Smooth muscle cell of the brain vasculature (primary cell): Measurements from ENCODE around the gene DTNA.
"Not testable (repeated sequence)": the region's sequence is repeated elsewhere in the genome, so short reads cannot be mapped to it uniquely, and the experiment has no call there.

Experiments
- DNase-seq: peaks from one replicate; pipeline ENCODE4 v3.0.0-alpha.2; 2012; ENCODE audit warnings: low read depth, low spot score

The DTNA gene

DNA sequence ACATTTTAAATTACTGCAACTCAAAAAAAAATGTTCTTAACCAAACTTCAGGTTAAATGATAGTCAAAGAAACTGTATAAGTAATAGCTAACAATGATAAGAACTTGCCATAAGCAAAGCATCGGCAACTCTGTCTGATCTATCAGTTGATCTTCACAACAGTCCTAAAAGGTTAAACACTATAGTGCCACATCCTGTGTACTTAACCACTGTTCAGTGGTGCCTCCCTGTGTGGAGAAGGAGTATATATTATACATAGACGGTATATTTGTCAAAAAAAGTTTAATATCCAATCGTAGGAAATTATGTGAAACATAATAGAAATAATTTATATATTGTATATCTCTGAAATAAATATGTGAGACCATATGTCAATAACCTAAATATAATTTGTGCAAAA, 13.0 kb downstream of the DTNA start:
- no peak for DNase-seq

GRCh38 chr18:34725737-34726136, 15.6 kb downstream of the DTNA start:
- DNase-seq: not testable (repeated sequence)

DNA sequence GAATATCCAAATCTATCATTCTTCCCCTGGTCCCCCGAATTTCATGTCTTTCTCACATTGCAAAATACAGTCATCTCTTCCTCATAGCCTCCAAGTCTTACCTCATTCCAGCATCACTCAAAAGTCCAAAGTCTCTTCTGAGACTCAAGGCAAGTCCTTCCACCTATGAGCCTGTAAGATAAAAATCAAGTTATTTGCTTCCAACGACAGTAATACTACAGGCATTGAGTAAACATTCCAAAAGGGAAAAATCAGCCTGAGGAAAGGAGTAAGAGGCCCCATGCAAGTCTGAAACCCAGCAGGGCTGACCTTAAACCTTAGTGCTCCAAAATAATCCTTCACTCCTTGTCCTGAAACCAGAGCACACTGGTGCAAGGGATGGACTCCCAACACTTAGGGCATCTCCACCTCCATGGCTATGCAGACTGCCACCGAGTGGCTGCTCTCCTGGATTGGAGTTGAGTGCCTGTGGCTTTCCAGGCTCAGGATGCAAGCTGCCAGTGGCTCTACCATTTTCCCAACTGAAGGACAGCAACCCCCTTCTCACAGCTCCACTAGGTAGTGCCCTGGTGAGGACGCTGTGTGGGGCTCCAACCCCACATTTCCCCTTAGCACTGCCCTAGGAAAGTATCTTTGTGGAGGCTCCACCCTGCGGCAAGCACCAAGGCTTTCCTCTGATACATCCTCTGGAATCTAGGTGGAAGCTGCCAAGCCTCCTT, 16.3 kb downstream of the DTNA start:
- no peak for DNase-seq

- no peak for DNase-seq
These were observed 19.2 kb downstream of the DTNA start for GRCh38 chr18:34729264-34729663.

GRCh38 chr18:34729740-34730355, 19.8 kb downstream of the DTNA start:
- DNase-seq: no peak

- DNase-seq: no peak
These were observed 20.7 kb downstream of the DTNA start for GRCh38 chr18:34730774-34731173.

- DNase-seq: no peak
These were observed 24.0 kb downstream of the DTNA start for GRCh38 chr18:34734056-34734455.

DNA sequence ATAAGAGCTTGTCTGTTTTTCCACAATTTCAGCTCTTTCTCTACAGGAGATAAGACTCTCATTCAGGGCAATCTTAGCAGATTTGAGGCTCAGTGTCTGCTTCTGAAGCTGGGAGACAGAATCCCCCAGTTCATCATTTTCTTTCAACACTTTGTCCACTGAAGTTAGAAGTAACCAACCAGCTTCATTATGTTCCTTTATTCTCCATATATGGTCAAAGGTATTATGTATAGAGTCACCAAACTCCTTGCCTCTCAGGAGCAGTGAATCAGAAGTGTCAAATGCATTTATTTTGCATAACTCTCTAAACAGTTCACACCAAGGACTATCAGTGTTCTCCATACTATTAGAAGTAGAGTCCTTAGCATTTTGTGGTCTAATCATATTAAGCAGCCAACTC, 24.4 kb downstream of the DTNA start:
- DNase-seq: not testable (repeated sequence)

GRCh38 chr18:34738175-34738894, 28.2 kb downstream of the DTNA start:
- no peak for DNase-seq

- no peak for DNase-seq
These were observed 30.0 kb downstream of the DTNA start for GRCh38 chr18:34740101-34740500.

DNA sequence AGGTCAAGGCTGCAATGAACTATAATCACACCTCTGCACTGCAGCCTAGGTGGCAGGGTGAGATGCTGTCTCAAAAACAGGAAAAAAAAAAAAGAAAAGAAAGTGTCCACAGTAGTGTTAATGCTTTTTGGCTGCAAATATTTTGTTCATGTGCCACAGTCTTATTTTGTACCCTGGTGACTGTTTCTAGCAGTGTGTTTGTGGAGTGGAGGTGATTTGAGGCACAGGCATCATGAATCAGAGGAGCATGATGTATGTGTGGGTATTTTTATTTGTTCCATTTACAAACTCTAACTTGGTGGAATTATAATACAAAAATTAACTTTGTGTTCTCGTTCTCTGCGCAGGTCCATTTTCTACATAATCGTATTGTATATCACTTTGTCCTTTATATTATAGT, 30.6 kb downstream of the DTNA start:
- no peak for DNase-seq

DNA sequence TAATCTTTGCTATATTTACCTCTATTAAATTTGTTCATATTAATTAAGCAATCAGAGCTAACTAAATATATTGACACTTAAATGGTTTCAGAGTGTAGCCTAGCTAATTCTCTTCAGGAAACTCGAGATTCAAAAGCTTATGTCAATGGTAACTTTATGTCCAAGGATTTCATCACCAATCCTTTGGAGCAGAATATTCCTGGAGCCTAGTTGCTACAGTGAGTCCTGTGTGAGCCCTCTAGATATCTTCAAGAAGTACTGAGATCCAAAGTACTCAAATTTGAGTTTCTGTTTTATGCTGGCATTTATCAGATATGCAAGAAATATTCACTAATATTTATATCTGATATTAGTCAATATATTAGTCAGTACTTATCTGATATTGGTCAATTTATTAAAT, 31.3 kb downstream of the DTNA start:
- no peak for DNase-seq

- DNase-seq: no peak
These were observed 32.8 kb downstream of the DTNA start for GRCh38 chr18:34742891-34743341.

DNA sequence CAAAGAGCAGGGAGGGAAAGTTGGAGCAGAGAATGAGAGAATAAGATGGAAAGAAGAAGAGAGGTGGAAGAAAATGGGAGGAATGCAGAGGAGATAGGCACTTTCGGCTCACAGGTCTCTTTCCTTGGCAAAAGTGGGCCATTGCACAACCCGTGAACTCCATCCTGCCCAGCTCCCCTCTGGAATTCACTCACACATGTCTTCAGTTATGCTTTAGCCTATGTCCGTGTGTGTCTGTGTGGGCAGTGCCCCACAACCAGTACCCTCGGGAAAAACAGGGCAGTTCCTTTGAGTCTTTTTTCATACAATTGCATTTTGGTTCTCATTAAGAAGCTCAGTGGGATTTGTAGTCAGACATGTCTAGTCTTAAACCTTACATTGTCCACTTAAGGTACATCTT, 34.5 kb downstream of the DTNA start:
- DNase-seq: no peak

DNA sequence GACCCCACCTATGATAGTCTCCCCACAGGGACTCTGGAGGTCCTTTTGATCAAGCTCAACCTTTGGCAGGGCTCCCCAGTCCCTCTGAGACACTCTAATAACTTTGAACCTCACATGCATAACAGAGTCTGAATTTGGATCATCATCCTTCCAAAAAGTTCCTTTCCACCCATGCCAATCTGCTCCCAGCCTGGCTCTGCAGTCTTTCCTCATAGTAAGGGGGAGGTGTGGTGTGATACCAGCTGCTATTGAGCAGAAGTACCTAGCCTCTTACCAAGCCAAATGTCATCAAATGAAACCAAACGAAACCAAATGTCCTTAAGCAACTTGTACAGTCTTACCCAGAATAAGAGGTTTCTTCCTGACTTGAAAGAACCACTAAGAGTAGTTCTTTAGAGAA, 36.5 kb downstream of the DTNA start:
- no peak for DNase-seq

DNA sequence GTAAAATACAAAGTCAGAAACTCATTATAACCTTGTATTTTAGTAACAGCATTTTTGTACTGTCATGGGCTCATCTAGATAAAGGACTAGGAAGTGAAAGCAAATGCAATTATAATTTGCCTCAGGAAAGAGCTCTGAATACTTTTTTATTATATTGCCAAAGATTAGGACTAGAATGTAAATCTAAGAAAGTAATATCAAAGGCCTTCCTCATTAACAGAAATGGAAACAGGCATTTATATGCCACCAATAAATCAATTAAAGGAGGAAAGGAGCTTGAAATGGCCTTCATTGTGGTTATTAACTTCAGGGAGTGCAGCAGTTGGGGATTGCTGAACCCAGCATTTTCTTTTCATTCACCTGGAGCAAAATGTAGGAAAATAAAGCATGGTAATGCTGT, 39.6 kb downstream of the DTNA start:
- DNase-seq: no peak

DNA sequence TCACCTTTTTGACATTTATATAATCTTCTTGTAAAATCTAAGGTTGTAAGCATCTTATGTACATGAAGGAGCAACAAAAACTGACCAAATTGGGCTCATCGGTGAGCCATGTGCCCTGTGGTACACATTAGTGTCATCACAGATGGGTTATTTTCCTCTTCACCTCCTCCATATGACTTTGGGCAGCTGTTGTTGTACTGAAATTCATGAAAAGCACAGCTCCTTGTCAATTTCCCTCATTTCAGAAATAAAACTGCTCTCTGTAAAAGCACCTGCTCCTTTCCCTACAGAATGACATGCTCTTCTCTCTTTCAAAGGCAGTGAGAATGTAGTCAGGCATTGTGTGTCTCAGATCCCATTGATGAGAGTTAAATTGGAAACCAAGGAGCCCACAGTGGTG, 42.0 kb downstream of the DTNA start:
- no peak for DNase-seq

DNA sequence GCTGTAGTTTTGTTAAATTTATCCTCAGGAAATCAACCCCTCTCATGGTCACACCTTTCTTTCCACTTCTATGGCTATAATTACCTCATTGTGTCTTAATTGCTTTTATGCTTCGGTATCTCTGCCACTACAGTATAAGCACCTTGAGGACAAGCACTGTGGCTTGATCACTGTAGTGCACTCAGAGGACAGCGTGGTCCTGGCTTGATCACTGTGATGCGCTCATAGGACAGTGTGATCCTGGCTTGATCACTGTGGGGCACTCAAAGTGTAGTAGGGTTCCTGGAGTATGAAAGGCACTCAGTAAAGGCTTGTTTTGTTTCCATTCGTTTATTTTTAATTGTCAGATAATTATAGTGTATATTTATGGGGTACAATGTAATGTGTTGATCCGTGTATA, 44.2 kb downstream of the DTNA start:
- no peak for DNase-seq

DNA sequence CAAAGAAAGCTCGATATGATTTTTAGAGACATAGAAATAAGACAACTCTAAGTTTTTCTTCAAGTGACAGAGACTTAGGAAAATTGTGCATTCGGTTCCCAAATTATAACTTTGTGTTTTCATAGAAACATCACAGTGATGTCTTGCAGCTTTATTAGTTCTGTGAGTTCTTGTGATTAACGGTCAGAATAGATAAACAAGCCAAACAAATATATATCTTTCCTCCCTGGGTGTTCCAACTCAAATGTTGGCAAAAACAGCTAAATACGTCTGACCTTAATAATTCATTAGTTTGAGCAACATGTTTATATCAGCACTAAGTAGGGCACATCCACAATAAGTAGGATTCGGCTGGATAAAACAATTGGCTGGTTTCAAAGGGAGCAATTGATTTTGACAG, 47.6 kb downstream of the DTNA start:
- no peak for DNase-seq

GRCh38 chr18:34758378-34758948, 48.4 kb downstream of the DTNA start:
- DNase-seq: no peak

DNA sequence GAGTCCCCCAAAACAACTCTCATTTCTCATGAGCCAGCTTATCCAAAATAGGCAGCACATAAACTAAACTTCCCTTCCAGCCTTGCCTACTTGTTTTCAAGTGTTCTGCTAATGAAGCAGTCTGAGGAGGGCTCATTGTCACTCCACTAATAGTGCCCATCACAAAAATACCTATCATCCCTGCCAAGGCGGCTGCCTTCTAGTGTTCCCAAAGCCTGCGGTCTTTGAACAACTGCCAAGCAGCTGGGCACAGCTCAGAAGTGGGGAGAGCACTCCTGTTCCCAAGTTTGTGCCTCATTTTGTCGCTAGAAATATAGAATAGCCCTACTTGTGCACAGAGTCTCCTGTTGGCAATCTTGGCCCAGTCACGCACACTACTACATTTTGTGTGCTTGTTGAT, 50.3 kb downstream of the DTNA start:
- no peak for DNase-seq

GRCh38 chr18:34764451-34764850, 54.4 kb downstream of the DTNA start:
- no peak for DNase-seq

- DNase-seq: peak; percentile 9
These were observed 57.5 kb downstream of the DTNA start for GRCh38 chr18:34767601-34768027.
